A549 treated with DMSO at 1 μM for 4 hours (cell line): Measurements from ENCODE around the gene EXOSC9. TPM values are rescaled to one million over a fixed set of nuclear protein-coding genes. Genes with fewer than 3 reads are reported as not detected.

ENCODE experiments used
- total RNA-seq: library from RNA; stranded (reverse); fragments of 200-300 nt; extraction: Qiagen RNA extraction; gene quantifications from 5 replicates; pipeline ENCODE4 v1.2.3, GENCODE V29; 2022; ENCODE audit warnings: low read depth

EXOSC9 gene, protein sequence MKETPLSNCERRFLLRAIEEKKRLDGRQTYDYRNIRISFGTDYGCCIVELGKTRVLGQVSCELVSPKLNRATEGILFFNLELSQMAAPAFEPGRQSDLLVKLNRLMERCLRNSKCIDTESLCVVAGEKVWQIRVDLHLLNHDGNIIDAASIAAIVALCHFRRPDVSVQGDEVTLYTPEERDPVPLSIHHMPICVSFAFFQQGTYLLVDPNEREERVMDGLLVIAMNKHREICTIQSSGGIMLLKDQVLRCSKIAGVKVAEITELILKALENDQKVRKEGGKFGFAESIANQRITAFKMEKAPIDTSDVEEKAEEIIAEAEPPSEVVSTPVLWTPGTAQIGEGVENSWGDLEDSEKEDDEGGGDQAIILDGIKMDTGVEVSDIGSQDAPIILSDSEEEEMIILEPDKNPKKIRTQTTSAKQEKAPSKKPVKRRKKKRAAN
- 29.4 to 36.6 TPM (median 33.5 TPM) in 5 replicates for total RNA-seq

GRCh38 chr4:121800961-121801714 lies at the start of gene EXOSC9:
Gene EXOSC9 (plus strand): TSS chr4:121801323. CDS start chr4:121801425, 102 bp downstream.

GRCh38 chr4:121764702-121765367 lies 36.3 kb upstream of the EXOSC9 start, which contains the start of gene SMIM43:
Gene SMIM43 (minus strand): TSS chr4:121765164. CDS start chr4:121765105, 59 bp downstream.

GRCh38 chr4:121823505-121824170 lies 22.5 kb downstream of the EXOSC9 start, which contains the start of gene CCNA2:
Gene CCNA2 (minus strand): TSS chr4:121823883. CDS start chr4:121823628, 255 bp downstream.

Other genes with a start within 250 kb of the EXOSC9 start
- gene ANXA5, start 104.3 kb upstream of the EXOSC9 start, total RNA-seq: 469 to 560 TPM (median 495 TPM) in 5 replicates
- gene SMIM43, start 36.2 kb upstream of the EXOSC9 start, total RNA-seq: 0.19 to 0.45 TPM (median 0.34 TPM) in 5 replicates
- gene CCNA2, start 22.6 kb downstream of the EXOSC9 start, total RNA-seq: 43.5 to 55.0 TPM (median 51.9 TPM) in 5 replicates
- gene BBS7, start 69.2 kb downstream of the EXOSC9 start, total RNA-seq: 13.5 to 17.9 TPM (median 14.6 TPM) in 5 replicates
- 0.04 to 0.07 TPM in 2 of 5 replicates, not detected in the others for gene TRPC3, start 150.7 kb downstream of the EXOSC9 start, total RNA-seq